Activated gamma-delta T cell treated with Interleukin-2 at 50 U/mL for 16 hours (primary cell): ENCODE measurements around the gene AQR.
"Not testable (repeated sequence)": the region's sequence is repeated elsewhere in the genome, so short reads cannot be mapped to it uniquely, and the experiment has no call there.

Experiments used
- DNase-seq: peaks from one replicate; pipeline ENCODE4 v3.0.0-alpha.2; 2020

AQR gene

GRCh38 chr15:34809186-34809585 lies 160.4 kb downstream of the AQR start:
- no peak for DNase-seq

- no peak for DNase-seq
Measured at GRCh38 chr15:34808016-34808415, 161.5 kb downstream of the AQR start.

GRCh38 chr15:34807241-34807640 lies 162.3 kb downstream of the AQR start:
- not testable (repeated sequence) for DNase-seq

- DNase-seq, result no peak
Measured at GRCh38 chr15:34804776-34805175, 164.8 kb downstream of the AQR start.

- no peak for DNase-seq
Measured at GRCh38 chr15:34804113-34804512, 165.4 kb downstream of the AQR start.

GRCh38 chr15:34802803-34803750 lies 166.5 kb downstream of the AQR start:
- DNase-seq, result no peak

GRCh38 chr15:34802371-34802770 lies 167.2 kb downstream of the AQR start:
- no peak for DNase-seq
